Retinal pigment epithelial cell (primary cell): ENCODE data around the gene FMN1.

Source experiments
- DNase-seq: peaks from one replicate; pipeline ENCODE4 v3.0.0-alpha.2; 2010; ENCODE audit warnings: low read depth
- H3K4me3 ChIP-seq: 2 replicates; pipeline ENCODE4 v1.5.1; 2011; ENCODE audit warnings: mild to moderate bottlenecking, low read length, control low read depth, moderate library complexity
- CTCF ChIP-seq: conservative IDR thresholded peaks from 2 replicates; pipeline ENCODE4 v1.5.1; 2011; ENCODE audit warnings: low read depth, low read length, control low read depth, inconsistent platforms

Gene FMN1

GRCh38 chr15:32843219-32843815 lies 351.2 kb downstream of the FMN1 start:
- no peak overlapping the region for H3K4me3 ChIP-seq
- peak; percentile 64 for DNase-seq
- TF ChIP-seq CTCF = no peak

GRCh38 chr15:32842081-32842480 lies 352.4 kb downstream of the FMN1 start:
- DNase-seq = no peak
- H3K4me3 ChIP-seq = no peak overlapping the region
- no peak for TF ChIP-seq CTCF

- H3K4me3 ChIP-seq = no peak overlapping the region
- no peak for DNase-seq
- TF ChIP-seq CTCF = no peak
These were observed 353.8 kb downstream of the FMN1 start for GRCh38 chr15:32840507-32841245.

GRCh38 chr15:32838820-32839219 lies 355.7 kb downstream of the FMN1 start:
- no peak for TF ChIP-seq CTCF
- no peak overlapping the region for H3K4me3 ChIP-seq
- DNase-seq = no peak

- no peak for DNase-seq
- TF ChIP-seq CTCF = no peak
- H3K4me3 ChIP-seq = no peak overlapping the region
These were observed 356.2 kb downstream of the FMN1 start for GRCh38 chr15:32838338-32838737.

GRCh38 chr15:32837935-32838334 lies 356.6 kb downstream of the FMN1 start:
- no peak for TF ChIP-seq CTCF
- no peak overlapping the region for H3K4me3 ChIP-seq
- no peak for DNase-seq

- no peak overlapping the region for H3K4me3 ChIP-seq
- no peak for TF ChIP-seq CTCF
- no peak for DNase-seq
These were observed 360.4 kb downstream of the FMN1 start for GRCh38 chr15:32834156-32834555.
